Measurements from ENCODE around the gene SCN3B. TPM values are rescaled to one million over a fixed set of nuclear protein-coding genes. Genes with fewer than 3 reads are reported as not detected.

Gene SCN3B
- total and polyA plus RNA-seq, 9 of the 15 experiments (the other 6 are each of a cell fraction or from before 2014, with no cell fraction given) = 0.01 to 0.15 (median 0.04) TPM; not detected in 6

DNA sequence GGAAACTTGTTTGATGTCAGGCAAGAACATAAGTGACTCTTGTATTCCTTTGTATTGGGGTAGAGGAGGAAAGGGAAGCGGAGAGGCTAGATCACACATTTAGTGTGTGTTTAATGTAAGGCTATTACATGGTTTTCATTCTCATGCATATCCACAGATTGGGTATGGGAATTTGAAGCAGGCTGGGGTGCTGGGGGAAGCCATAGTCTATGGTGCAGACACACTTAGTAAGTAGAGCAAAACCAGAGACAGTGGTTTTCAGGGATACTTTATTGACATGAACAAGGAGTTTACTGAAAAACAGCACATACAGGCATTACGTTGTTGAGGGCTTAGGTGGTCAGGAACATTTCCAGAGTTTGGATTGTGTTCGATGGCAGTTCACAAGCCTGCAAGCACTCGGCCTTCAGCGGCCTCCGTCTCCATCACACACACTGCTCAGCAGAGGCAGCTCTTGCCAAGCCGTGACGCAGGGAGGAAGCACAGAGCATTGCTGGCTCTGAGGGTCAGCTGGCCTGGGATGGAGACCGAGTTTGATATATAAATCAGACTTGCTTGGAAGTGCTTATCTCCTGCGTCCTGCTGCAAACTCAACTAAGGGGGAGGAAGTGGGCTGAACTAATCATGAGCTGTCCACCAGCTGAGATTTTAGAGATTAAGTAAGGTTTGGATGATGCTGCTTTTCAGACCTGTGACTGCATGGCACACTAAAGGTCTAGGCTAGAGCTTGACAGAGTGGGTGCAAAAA, 25.3 kb downstream of the SCN3B start (continued):
- TF ChIP-seq TEAD4 (IDR thresholded peaks at IDR 0.05; ENCODE audit: low read length) (peak; percentile 80), TEAD4 (CRISPR knock-in tag; IDR thresholded peaks at IDR 0.05; ENCODE audit: borderline replicate concordance) (no peak), ZNF146 (CRISPR knock-in tag; IDR thresholded peaks at IDR 0.05; ENCODE audit: unreplicated experiment) (no peak)

DNA sequence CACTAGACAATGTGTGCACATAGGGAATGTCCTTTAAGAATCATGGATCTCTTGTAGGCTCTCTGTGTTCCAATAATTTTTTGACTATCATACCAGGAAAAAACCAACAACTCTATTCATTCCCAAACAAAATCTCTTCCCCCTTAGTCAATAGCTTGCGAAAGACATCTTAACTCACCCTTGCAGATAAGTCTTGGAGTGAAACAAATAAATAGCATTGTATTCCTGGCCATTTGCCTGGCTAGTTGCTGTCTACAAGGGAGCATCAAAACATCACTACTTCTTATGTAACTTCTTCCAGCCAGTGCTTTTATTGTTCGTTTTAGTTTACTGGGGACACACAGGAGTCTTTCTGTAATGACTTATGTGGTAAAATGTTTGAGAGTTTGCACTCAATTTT, 29.4 kb downstream of the SCN3B start:
- H3K27me3 ChIP-seq (ENCODE audit: control insufficient read depth in 2 of 2, insufficient read depth in 2 of 2, low read length in 2 of 2) = peaks cover 0 to 25% of the 10 kb centered on the region in 2 experiments
- H3K9ac ChIP-seq (ENCODE audit: insufficient read depth in 1 of 2, low read depth in 2 of 2, low read length in 2 of 2) = no peak overlapping the region
- no TSS peak for BruUV-seq (replicated peaks)
- no peaks in the 10 kb centered on the region for H3K9me3 ChIP-seq (replicated peaks; ENCODE audit: control insufficient read depth, insufficient read depth, low read depth, low read length)
- WGBS (ENCODE audit: insufficient coverage, low coverage, missing lambda C conversion rate) = 0% methylated on average over 2 of the region's 2 CpGs
- in situ Hi-C loops (cut with MboI) (no loop called here), intact Hi-C loops (cut with micrococcal nuclease) (no loop called here)
- H3K36me3 ChIP-seq (ENCODE audit: control insufficient read depth, insufficient read depth, low read length) = no peaks in the 10 kb centered on the region
- no peaks in the 10 kb centered on the region; the same call in 1 of the 2 replicates for H4K20me1 ChIP-seq (replicated peaks; ENCODE audit: control insufficient read depth, insufficient read depth, low read length)
- no peak overlapping the region for H3K4me3 ChIP-seq
- no peaks in the 10 kb centered on the region for H3K9me1 ChIP-seq (ENCODE audit: control insufficient read depth, insufficient read depth, low read length)
- no peak for TF ChIP-seq KLF10 (CRISPR knock-in tag; IDR thresholded peaks at IDR 0.05)
- no peak for TF ChIP-seq CHD2 (IDR thresholded peaks at IDR 0.05; ENCODE audit: low read depth, low read length)
- TF ChIP-seq TEAD2 (tag; IDR thresholded peaks at IDR 0.05) = no peak
- no peak for TF ChIP-seq ZKSCAN1 (IDR thresholded peaks at IDR 0.05; ENCODE audit: low read depth, low read length)
- TF ChIP-seq NFIC (IDR thresholded peaks at IDR 0.05) = no peak
- TF ChIP-seq CBX3 (IDR thresholded peaks at IDR 0.05; ENCODE audit: borderline replicate concordance in 1 of 2, low read length in 2 of 2) = no peak
- TF ChIP-seq ZNF140 (CRISPR knock-in tag; IDR thresholded peaks at IDR 0.05) = no peak
- TF ChIP-seq SOX6 (IDR thresholded peaks at IDR 0.05) = no peak
- TF ChIP-seq BHLHE40 (IDR thresholded peaks at IDR 0.05; ENCODE audit: low read length) = no peak
- no peak overlapping the region for H3K4me2 ChIP-seq (ENCODE audit: insufficient read depth, low read length)
- FAIRE-seq = no peak
- H2AFZ ChIP-seq (ENCODE audit: low read depth, low read length) = no peak overlapping the region
- H3K79me2 ChIP-seq (ENCODE audit: control insufficient read depth, insufficient read depth, low read length) = no peaks in the 10 kb centered on the region
- POLR2A ChIA-PET = interaction anchor here (0.9 kb wide), 1 partner anchor 16 kb away, joined by 4 read pairs; no protein-coding TSS in a partner anchor
- ATAC-seq = no peak
- CTCF ChIA-PET (ENCODE audit: low intra/inter-chr PET ratio) = no interaction called here
- H3K27ac ChIP-seq (ENCODE audit: extremely low read depth, low read depth, low read length) = no peak overlapping the region
- no peak for DNase-seq (ENCODE audit: extremely low read depth in 1 of 4, low spot score in 3 of 4)
- H3K4me1 ChIP-seq (replicated peaks in 1 of 2; ENCODE audit: control insufficient read depth in 2 of 2, insufficient read depth in 2 of 2, low read length in 2 of 2) = no peaks in the 10 kb centered on the region
